HCT116 (cell line): ENCODE data around the gene ERBB4. TPM values are rescaled to one million over a fixed set of nuclear protein-coding genes. Genes with fewer than 3 reads are reported as not detected.
"Not testable (repeated sequence)": the region's sequence is repeated elsewhere in the genome, so short reads cannot be mapped to it uniquely, and the experiment has no call there.

Experiments used
- ATAC-seq: fragments of 200-7000 bp; cut with Tn5 transposase; 2 replicates; pipeline ENCODE4 v1.9.1; 2020; ENCODE audit warnings: mild to moderate bottlenecking, moderate library complexity
- BruUV-seq: library from RNA; stranded (reverse); fragments of 400-500 nt; replicated peaks from 2 replicates; lab custom pipeline; 2021; lab: Mats Ljungman, UMichigan
- CTCF ChIA-PET: fragments of 300-600 bp; sonication (Branson Sonifier 250); formaldehyde crosslinking; loops from one replicate; lab custom pipeline; 2021; ENCODE audit warnings: antibody characterized with exemption; lab: Charles Lee
- POLR2A ChIA-PET: fragments of 300-600, 350-600 bp; sonication (Branson Sonifier 250); formaldehyde crosslinking; loops from one replicate; lab custom pipeline; 2021; ENCODE audit warnings: antibody characterized with exemption; lab: Charles Lee
- RAD21 ChIA-PET, 2 experiments: fragments of 300-600 bp; sonication (Branson Sonifier 250); formaldehyde crosslinking; loops; one replicate each; lab custom pipeline; 2023; ENCODE audit warnings: low total read pairs in 2 of 2; ENCODE audit not compliant: uncharacterized antibody in 2 of 2, unreplicated experiment in 2 of 2, low non-redundant PET in 1 of 2; lab: Charles Lee
- DNase-seq: peaks from one replicate; pipeline ENCODE4 v3.0.0-alpha.2; 2010; ENCODE audit warnings: low read depth, low spot score
- H2AFZ ChIP-seq: fragments of 200-600 bp; shearing (Covaris generic), sonication (generic); 2 replicates; pipeline ENCODE4 v1.6.1; 2017; ENCODE audit warnings: low read depth, mixed run types, mixed read lengths, antibody characterized with exemption, low read length; ENCODE audit not compliant: poor library complexity, severe bottlenecking
- H3K27ac ChIP-seq: 2 replicates; pipeline ENCODE4 v1.5.1; 2012; ENCODE audit warnings: low read depth, low read length
- H3K27me3 ChIP-seq: fragments of 200-600 bp; sonication (generic); 2 replicates; pipeline ENCODE4 v1.6.1; 2016; ENCODE audit warnings: mixed run types, low read length, mixed read lengths; ENCODE audit not compliant: insufficient read depth
- H3K36me3 ChIP-seq, 2 experiments: fragments of 200-500 bp in 1 of 2; fragments of 200-600 bp in 1 of 2; sonication (Bioruptor generic) in 1 of 2; sonication (generic) in 1 of 2; 2 replicates each; pipeline versions ENCODE4 v1.5.1 to v1.6.1; 2014 to 2016; ENCODE audit warnings: low read length in 2 of 2, inconsistent platforms in 1 of 2, mixed read lengths in 1 of 2, mixed run types in 1 of 2; ENCODE audit not compliant: insufficient read depth in 2 of 2, control insufficient read depth in 1 of 2
- H3K4me1 ChIP-seq, 2 experiments: fragments of 200-600 bp in 1 of 2; sonication (generic) in 1 of 2; 2 replicates each; pipeline versions ENCODE4 v1.5.1 to v1.6.1; 2012 to 2017; ENCODE audit warnings: low read length in 2 of 2, inconsistent platforms in 1 of 2, mild to moderate bottlenecking in 1 of 2, mixed read lengths in 1 of 2, mixed run types in 1 of 2, moderate library complexity in 1 of 2; ENCODE audit not compliant: insufficient read depth in 2 of 2, control insufficient read depth in 1 of 2
- H3K4me2 ChIP-seq: fragments of 200-600 bp; sonication (generic); 2 replicates; pipeline ENCODE4 v1.6.1; 2017; ENCODE audit warnings: mixed run types, low read length, mixed read lengths
- H3K4me3 ChIP-seq, 2 experiments: fragments of 200-600 bp in 1 of 2; sonication (generic) in 1 of 2; replicated peaks in 1 of 2; 2 replicates each; pipeline ENCODE4 v1.5.1; 2011 to 2016; ENCODE audit warnings: low read length in 2 of 2, control low read depth in 1 of 2, low read depth in 1 of 2, mild to moderate bottlenecking in 1 of 2, mixed read lengths in 1 of 2, mixed run types in 1 of 2
- H3K79me2 ChIP-seq: fragments of 200-600 bp; sonication (generic); 2 replicates; pipeline ENCODE4 v1.6.1; 2017; ENCODE audit warnings: mild to moderate bottlenecking, mixed run types, low read length, moderate library complexity, mixed read lengths; ENCODE audit not compliant: insufficient read depth
- H3K9ac ChIP-seq: fragments of 200-600 bp; sonication (generic); 2 replicates; pipeline ENCODE4 v1.6.1; 2016; ENCODE audit warnings: low read length, mixed read lengths
- H3K9me2 ChIP-seq: fragments of 200-600 bp; sonication (generic), shearing (Covaris generic); 2 replicates; pipeline ENCODE4 v1.6.1; 2017; ENCODE audit warnings: mixed run types, mild to moderate bottlenecking, moderate library complexity; ENCODE audit not compliant: insufficient read depth
- H3K9me3 ChIP-seq, 2 experiments: fragments of 200-500 bp in 1 of 2; fragments of 200-600 bp in 1 of 2; sonication (Bioruptor generic) in 1 of 2; sonication (generic) in 1 of 2; 2 replicates each; pipeline ENCODE4 v1.6.1; 2014 to 2017; ENCODE audit warnings: low read length in 2 of 2, mixed read lengths in 2 of 2, inconsistent platforms in 1 of 2, low read depth in 1 of 2, mild to moderate bottlenecking in 1 of 2, mixed run types in 1 of 2, moderate library complexity in 1 of 2; ENCODE audit not compliant: control insufficient read depth in 1 of 2, insufficient read depth in 1 of 2
- H4K20me1 ChIP-seq: fragments of 200-600 bp; sonication (generic), shearing (Covaris generic); 2 replicates; pipeline ENCODE4 v1.6.1; 2017; ENCODE audit warnings: mixed run types, mild to moderate bottlenecking, moderate library complexity; ENCODE audit not compliant: insufficient read depth
- CEBPB ChIP-seq: IDR thresholded peaks from 2 replicates; pipeline ENCODE4 v1.6.1; 2012; ENCODE audit warnings: low read depth
- CTCF ChIP-seq, 3 experiments: fragments of 200-600 bp in 1 of 3; sonication (generic) in 1 of 3; IDR thresholded peaks in 2 of 3; conservative IDR thresholded peaks in 1 of 3; 2 replicates each; pipeline ENCODE4 v1.5.1; 2012 to 2017; ENCODE audit warnings: low read depth in 2 of 3, low read length in 2 of 3, antibody characterized with exemption in 1 of 3, borderline replicate concordance in 1 of 3, control low read depth in 1 of 3, mild to moderate bottlenecking in 1 of 3, mixed read lengths in 1 of 3, mixed run types in 1 of 3, moderate library complexity in 1 of 3; ENCODE audit not compliant: insufficient read depth in 1 of 3
- EZH2phosphoT487 ChIP-seq: fragments of 200-600 bp; IDR thresholded peaks from 2 replicates; pipeline ENCODE4 v1.6.1; 2018; ENCODE audit warnings: antibody characterized with exemption, borderline replicate concordance
- JUND ChIP-seq: IDR thresholded peaks from 2 replicates; pipeline ENCODE4 v1.6.1; 2012
- MAX ChIP-seq: IDR thresholded peaks from 2 replicates; pipeline ENCODE4 v1.6.1; 2012
- POLR2AphosphoS5 ChIP-seq: IDR thresholded peaks from 2 replicates; pipeline ENCODE4 v1.6.1; 2011; ENCODE audit warnings: mild to moderate bottlenecking, low read depth, low read length, moderate library complexity
- SIN3A ChIP-seq: IDR thresholded peaks from 2 replicates; pipeline ENCODE4 v1.6.1; 2012; ENCODE audit warnings: low read depth
- SRF ChIP-seq: IDR thresholded peaks from 2 replicates; pipeline ENCODE4 v1.6.1; 2012; ENCODE audit warnings: low read depth
- YY1 ChIP-seq: IDR thresholded peaks from 2 replicates; pipeline ENCODE4 v1.6.1; 2011; ENCODE audit warnings: low read length, low read depth, moderate library complexity, mild to moderate bottlenecking; ENCODE audit not compliant: insufficient replicate concordance; ENCODE audit errors: extremely low read depth
- intact Hi-C: fragments of 100-400 bp; cut with micrococcal nuclease; formaldehyde crosslinking; loops from 2 replicates; pipeline ENCODE4 v1.10.0; 2022
- total RNA-seq: library from RNA; stranded (reverse); gene quantifications from one replicate; pipeline ENCODE4 v1.2.1, GENCODE V29; 2021; ENCODE audit not compliant: unreplicated experiment

Gene ERBB4
- total RNA-seq, 1 experiment from 2014 or later, result 0.10 TPM

GRCh38 chr2:211722928-211723327, 815.7 kb downstream of the ERBB4 start (continued):
- TF ChIP-seq CTCF (IDR thresholded peaks at IDR 0.05 in 2 of 3, conservative IDR thresholded peaks at IDR 0.05 in 1 of 3; ENCODE audit: borderline replicate concordance in 1 of 3, insufficient read depth in 1 of 3, low read depth in 2 of 3, low read length in 2 of 3) (no peak), JUND (no peak), POLR2AphosphoS5 (no peak), EZH2phosphoT487 (no peak), SIN3A (no peak), MAX (no peak), SRF (no peak), YY1 (no peak), CEBPB (no peak)

GRCh38 chr2:211721874-211722273, 816.7 kb downstream of the ERBB4 start:
- H3K4me3 ChIP-seq, ATAC-seq, BruUV-seq, DNase-seq, H4K20me1 ChIP-seq, POLR2A ChIA-PET, H3K9me2 ChIP-seq, H3K9ac ChIP-seq, RAD21 ChIA-PET, H3K79me2 ChIP-seq, CTCF ChIA-PET, H3K27ac ChIP-seq, intact Hi-C loops, H2AFZ ChIP-seq, H3K9me3 ChIP-seq, H3K4me1 ChIP-seq, H3K36me3 ChIP-seq, H3K4me2 ChIP-seq, H3K27me3 ChIP-seq: not testable (repeated sequence)
